ENCODE measurements around the gene KCNQ2. TPM values are rescaled to one million over a fixed set of nuclear protein-coding genes. Genes with fewer than 3 reads are reported as not detected.

KCNQ2 gene
- total RNA-seq, 4 donors from 2014 or later: not detected

DNA sequence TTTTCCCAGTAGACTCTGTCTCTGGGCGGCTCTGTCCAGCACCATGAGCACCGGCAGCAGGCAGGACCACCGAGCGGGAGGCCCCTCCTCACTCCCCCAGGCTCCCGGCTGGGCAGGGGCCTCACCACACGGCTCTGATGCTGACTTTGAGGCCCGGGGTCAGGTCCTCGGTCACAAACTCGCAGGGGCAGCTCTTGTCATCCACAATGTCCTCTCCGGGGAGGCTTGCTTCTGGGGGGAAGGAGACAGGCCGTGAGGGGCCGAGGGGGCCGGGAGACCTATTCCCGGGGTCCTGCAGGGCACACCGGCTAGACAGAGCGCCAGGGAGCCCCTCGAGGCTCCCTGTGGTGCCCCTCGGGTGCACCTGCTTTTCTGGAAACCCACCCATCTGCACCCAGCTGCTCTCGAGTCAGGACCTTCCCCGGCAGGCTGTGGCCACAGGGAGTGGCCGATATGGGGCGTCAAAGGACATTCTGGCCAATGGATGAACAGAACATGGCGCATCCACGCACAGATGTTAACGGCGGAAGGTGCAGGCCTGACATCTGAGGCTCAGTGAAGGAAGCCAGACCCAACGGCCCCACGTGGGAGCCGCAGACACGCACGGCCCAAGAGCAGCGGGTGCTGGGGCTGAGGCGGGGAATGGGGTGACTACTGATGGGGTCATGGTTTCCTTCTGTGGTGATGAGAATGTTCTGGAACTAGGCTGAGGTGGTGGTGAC is 58.3 kb downstream of the KCNQ2 start:
- 76 to 80% methylated on average over 26 to 32 of the region's 33 CpGs for WGBS, 2 donors
- Histone ChIP-seq H3K27me3 (peaks cover 0 to 62% of the 10 kb centered on the region in 2 donors), H3K9me3 (no peaks in the 10 kb centered on the region), H3K36me3 (no peaks in the 10 kb centered on the region), H3K4me3 (no peak overlapping the region), H3K4me1 (no peaks in the 10 kb centered on the region), H3K27ac (no peak overlapping the region)
- no peak for DNase-seq (ENCODE audit: low spot score in 2 of 2)
- TF ChIP-seq, protein P1, sequence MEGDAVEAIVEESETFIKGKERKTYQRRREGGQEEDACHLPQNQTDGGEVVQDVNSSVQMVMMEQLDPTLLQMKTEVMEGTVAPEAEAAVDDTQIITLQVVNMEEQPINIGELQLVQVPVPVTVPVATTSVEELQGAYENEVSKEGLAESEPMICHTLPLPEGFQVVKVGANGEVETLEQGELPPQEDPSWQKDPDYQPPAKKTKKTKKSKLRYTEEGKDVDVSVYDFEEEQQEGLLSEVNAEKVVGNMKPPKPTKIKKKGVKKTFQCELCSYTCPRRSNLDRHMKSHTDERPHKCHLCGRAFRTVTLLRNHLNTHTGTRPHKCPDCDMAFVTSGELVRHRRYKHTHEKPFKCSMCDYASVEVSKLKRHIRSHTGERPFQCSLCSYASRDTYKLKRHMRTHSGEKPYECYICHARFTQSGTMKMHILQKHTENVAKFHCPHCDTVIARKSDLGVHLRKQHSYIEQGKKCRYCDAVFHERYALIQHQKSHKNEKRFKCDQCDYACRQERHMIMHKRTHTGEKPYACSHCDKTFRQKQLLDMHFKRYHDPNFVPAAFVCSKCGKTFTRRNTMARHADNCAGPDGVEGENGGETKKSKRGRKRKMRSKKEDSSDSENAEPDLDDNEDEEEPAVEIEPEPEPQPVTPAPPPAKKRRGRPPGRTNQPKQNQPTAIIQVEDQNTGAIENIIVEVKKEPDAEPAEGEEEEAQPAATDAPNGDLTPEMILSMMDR (IDR thresholded peaks at IDR 0.05): no peak
- TF ChIP-seq EP300 (IDR thresholded peaks at IDR 0.05): no peak
- TF ChIP-seq POLR2A (IDR thresholded peaks at IDR 0.05): no peak

DNA sequence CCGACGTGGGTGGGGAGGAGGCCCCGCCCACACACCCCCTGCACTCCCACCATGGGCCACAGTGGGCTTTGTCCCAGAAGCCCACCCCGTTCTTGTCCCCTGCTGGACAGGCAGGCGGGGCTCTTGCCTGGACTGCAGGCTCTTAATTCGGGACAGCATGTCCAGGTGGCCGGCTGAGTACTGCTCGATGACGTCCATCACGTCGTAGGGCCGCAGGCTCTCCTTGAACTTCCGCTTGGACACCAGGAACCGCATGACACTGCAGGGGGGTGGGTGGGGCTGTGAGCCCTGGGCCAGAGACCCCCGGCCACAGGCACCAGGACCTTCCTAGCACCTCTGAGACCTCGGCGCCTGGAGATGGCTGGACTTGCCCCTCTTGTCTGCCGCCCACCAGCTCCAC is 59.1 kb downstream of the KCNQ2 start:
- no peak overlapping the region for H3K27ac ChIP-seq
- TF ChIP-seq EP300 (IDR thresholded peaks at IDR 0.05): no peak
- TF ChIP-seq, protein P1 (IDR thresholded peaks at IDR 0.05): no peak
- no peak for TF ChIP-seq POLR2A (IDR thresholded peaks at IDR 0.05)
- no peak overlapping the region for H3K4me3 ChIP-seq
- no peaks in the 10 kb centered on the region for H3K9me3 ChIP-seq
- WGBS, 2 donors: 76 to 84% methylated on average over 9 to 18 of the region's 18 CpGs
- peaks cover 0 to 54% of the 10 kb centered on the region in 2 donors for H3K27me3 ChIP-seq
- no peaks in the 10 kb centered on the region for H3K4me1 ChIP-seq
- DNase-seq (ENCODE audit: low spot score in 2 of 2): no peak
- no peaks in the 10 kb centered on the region for H3K36me3 ChIP-seq

DNA sequence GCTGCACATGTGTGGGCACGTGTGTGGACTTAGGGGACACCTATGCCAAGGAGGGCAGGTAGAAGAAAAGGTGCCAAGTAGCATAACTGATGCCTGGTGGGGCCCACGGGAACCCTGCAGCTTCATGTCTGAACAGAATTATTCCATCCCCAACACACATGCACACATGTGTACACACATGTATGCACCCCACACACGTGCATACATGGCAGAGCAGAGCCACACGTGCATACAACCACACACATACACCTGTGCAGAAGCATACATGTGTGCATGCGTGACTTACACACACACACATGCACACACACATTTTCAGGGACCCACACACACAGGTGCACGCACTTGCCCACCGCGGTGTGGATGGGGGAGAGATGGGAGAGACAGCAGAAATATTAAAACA is 59.6 kb downstream of the KCNQ2 start:
- 88 to 90% methylated on average over 8 of the region's 8 CpGs for WGBS, 2 donors
- Histone ChIP-seq H3K4me1 (no peaks in the 10 kb centered on the region), H3K27ac (no peak overlapping the region), H3K4me3 (no peak overlapping the region), H3K36me3 (no peaks in the 10 kb centered on the region), H3K9me3 (no peaks in the 10 kb centered on the region), H3K27me3 (peaks cover 0 to 50% of the 10 kb centered on the region in 2 donors)
- DNase-seq (ENCODE audit: low spot score in 2 of 2): no peak
- TF ChIP-seq POLR2A (IDR thresholded peaks at IDR 0.05) (no peak), EP300 (IDR thresholded peaks at IDR 0.05) (no peak)
- TF ChIP-seq, protein P1 (IDR thresholded peaks at IDR 0.05): no peak

DNA sequence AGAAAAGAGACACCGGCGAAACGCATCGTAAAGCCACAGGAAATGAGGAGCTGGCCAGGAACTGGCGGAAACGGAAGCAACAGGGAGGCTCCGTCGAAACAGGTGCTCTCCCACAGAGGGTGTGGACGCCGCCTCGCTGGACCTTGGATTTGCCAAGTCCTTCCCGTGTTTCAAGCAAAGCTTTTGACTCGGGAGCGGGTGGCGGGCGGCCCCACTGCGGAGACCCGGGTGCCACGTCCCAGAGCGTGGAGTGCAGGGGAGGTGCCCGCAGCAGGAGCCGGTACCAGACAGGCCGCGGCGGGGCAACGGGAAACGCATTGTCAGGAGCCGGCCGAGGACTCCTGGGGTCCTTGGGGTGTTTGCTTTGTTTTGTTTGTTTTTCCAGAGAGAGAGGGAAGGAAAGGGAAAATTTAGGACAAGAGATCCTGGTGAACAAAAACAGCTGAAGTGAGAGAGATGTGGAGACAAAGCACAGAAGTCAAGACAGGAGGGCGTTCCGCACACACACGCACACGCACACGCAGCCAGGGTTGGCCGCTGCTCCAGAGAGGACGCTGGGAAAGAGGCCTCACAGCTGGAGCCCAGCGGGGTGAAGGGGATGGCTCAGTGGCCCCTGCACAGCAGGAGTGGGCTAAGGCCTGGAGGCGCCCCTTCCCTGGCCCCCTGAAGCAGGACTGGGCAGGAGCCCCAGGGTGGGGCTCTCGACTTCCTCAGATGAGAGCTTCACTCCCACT is 60.4 kb downstream of the KCNQ2 start:
- H3K9me3 ChIP-seq: peaks cover 0 to 4% (median 0%) of the 10 kb centered on the region in 4 donors

More for the DNA sequence above, 60.4 kb downstream of the KCNQ2 start:
- DNase-seq (ENCODE audit: low spot score in 2 of 2): no peak
- peaks cover 0 to 42% of the 10 kb centered on the region in 2 donors for H3K27me3 ChIP-seq
- H3K4me3 ChIP-seq: no peak overlapping the region
- TF ChIP-seq POLR2A (IDR thresholded peaks at IDR 0.05) (no peak), EP300 (IDR thresholded peaks at IDR 0.05) (no peak)
- TF ChIP-seq, protein P1 (IDR thresholded peaks at IDR 0.05): no peak
- no peak overlapping the region for H3K27ac ChIP-seq
- H3K4me1 ChIP-seq: no peaks in the 10 kb centered on the region
- H3K36me3 ChIP-seq: no peaks in the 10 kb centered on the region
- WGBS, 2 donors: 57 to 60% methylated on average over 38 to 39 of the region's 39 CpGs
